AG09309 (cell line): ENCODE measurements around the gene LDLRAD3.

Source experiments
- DNase-seq: peaks from one replicate; pipeline ENCODE4 v3.0.0-alpha.2; 2010; ENCODE audit warnings: low read depth
- H3K4me3 ChIP-seq: 2 replicates; pipeline ENCODE4 v1.5.1; 2011; ENCODE audit warnings: mild to moderate bottlenecking, low read depth, low read length, moderate library complexity; ENCODE audit not compliant: control insufficient read depth
- CTCF ChIP-seq: IDR thresholded peaks from 2 replicates; pipeline ENCODE4 v1.5.1; 2011; ENCODE audit warnings: mild to moderate bottlenecking, low read depth, low read length, inconsistent platforms; ENCODE audit not compliant: insufficient read depth, control insufficient read depth; ENCODE audit errors: missing control alignments

The LDLRAD3 gene

GRCh38 chr11:36027731-36028130 is 83.9 kb downstream of the LDLRAD3 start:
- no peak for TF ChIP-seq CTCF
- H3K4me3 ChIP-seq = no peak overlapping the region
- no peak for DNase-seq

GRCh38 chr11:36029616-36030015 is 85.8 kb downstream of the LDLRAD3 start:
- TF ChIP-seq CTCF = no peak
- no peak for DNase-seq
- H3K4me3 ChIP-seq = no peak overlapping the region

GRCh38 chr11:36030731-36031281 is 86.9 kb downstream of the LDLRAD3 start:
- DNase-seq = peak; percentile 43
- H3K4me3 ChIP-seq = no peak overlapping the region
- TF ChIP-seq CTCF = no peak

GRCh38 chr11:36033082-36033751 is 89.4 kb downstream of the LDLRAD3 start:
- H3K4me3 ChIP-seq = no peak overlapping the region
- DNase-seq = no peak
- no peak for TF ChIP-seq CTCF

GRCh38 chr11:36033936-36034335 is 90.1 kb downstream of the LDLRAD3 start:
- DNase-seq = no peak
- no peak overlapping the region for H3K4me3 ChIP-seq
- TF ChIP-seq CTCF = no peak

GRCh38 chr11:36034551-36035331 is 90.9 kb downstream of the LDLRAD3 start:
- H3K4me3 ChIP-seq = no peak overlapping the region
- DNase-seq = peak; percentile 71
- no peak for TF ChIP-seq CTCF
